Activated gamma-delta T cell treated with anti-CD3 and anti-CD28 coated beads, Interleukin-2, amount 50 U/mL, for 16 hours (primary cell): ENCODE measurements around the gene SETD1B.
A peak's percentile ranks its signal among the peaks of the same experiment; 100 is the strongest.

ENCODE experiments used
- DNase-seq: peaks from one replicate; pipeline ENCODE4 v3.0.0-alpha.2; 2020; ENCODE audit warnings: low read depth

The SETD1B gene

DNA sequence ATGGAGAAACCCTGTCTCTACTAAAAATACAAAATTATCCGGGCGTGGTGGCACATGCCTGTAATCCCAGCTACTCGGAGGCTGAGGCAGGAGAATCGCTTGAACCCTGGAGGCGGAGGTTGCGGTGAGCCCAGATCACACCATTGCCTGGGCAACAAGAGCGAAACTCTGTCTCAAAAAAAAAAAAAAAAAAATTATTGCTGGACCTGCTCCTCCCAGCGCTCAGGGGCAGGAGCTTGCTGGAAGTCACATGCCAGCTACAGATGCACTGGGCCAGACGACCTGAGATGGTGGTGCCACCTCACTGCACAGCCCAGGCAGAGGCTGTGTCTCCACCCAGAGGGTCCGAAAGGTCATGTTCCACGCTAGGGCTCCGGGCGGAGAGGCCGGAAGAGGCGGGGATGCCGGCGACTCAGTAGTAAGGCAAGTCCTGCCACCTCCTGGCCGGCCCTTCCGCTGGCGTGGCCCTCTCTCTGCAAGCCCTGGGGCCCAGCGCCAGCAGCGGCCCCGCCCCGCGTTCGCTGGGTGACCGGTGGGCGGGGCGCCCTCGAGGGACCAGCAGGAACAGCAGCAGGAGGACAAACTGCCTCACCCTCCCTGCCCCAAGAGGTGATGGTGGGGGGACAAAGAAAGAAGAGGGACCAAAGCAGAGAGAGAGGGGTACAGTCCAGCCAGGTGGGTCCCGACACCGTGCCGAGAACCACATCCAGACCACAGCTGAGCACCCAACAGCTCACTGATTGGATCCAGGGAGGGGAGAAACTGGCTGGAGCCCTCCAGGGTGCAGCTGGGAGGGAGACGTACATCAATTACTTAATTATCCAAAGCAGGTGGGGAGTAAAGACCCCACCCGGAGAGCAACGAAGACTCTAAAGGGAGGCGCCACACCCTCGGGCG, 6.7 kb upstream of the SETD1B start:
- DNase-seq, result no peak

DNA sequence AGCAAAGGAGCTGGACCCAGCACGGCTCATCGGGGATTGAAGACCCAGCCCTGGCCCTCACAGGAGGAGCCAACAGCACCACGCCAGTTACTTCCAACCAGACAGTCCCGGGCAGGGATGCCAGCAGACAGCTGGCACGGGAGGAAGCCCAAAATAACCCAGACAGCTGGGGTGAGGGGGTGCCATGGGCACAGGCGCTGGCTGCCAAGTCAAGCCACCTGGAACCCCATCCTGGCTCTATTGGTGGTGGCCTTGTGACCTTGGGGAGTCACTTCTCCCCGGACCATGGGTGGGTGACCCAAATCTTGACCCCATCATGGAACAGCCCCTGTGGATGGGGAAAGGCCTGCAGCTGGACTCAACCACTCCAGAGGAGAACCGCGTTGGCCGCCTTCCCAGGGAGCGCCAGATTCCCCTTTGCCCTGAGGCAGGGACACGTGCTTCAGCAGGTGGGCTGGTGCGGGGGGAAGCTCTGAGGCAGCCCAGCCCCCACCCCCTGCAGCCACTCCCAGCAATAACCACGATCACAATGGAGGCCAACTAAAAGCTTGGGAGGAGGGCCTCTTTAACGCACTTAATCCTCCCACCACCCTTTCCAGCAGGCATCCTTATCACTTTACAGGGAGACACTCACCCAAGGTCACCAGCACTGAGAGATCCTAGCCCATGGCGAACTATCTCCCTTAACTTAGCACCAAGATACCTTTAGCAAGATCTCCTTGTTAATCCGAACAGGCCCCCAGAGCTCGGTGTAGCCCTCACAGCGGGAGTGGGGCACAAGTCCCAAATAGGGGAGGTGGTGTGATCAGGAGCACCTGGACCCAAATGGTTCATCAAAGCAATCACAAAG, 5.6 kb upstream of the SETD1B start:
- no peak for DNase-seq

DNA sequence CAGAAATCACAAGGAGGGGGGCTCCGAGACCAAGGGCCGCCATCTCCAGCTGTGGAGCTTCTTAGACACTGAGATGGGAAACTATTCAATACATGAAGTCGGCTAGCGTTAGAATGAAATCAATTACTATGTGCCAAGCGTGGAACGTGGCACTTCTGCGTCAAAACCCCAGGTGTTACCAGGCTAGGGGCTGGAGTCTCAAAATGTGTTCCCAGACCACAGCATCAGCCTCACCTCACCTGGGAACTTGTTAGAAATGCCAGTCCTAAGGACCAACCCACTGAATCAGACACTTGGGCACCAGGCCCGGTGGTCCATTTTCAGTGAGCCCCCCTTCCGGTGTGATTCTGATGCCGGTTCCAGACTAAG, 5.0 kb upstream of the SETD1B start:
- DNase-seq, result no peak

DNA sequence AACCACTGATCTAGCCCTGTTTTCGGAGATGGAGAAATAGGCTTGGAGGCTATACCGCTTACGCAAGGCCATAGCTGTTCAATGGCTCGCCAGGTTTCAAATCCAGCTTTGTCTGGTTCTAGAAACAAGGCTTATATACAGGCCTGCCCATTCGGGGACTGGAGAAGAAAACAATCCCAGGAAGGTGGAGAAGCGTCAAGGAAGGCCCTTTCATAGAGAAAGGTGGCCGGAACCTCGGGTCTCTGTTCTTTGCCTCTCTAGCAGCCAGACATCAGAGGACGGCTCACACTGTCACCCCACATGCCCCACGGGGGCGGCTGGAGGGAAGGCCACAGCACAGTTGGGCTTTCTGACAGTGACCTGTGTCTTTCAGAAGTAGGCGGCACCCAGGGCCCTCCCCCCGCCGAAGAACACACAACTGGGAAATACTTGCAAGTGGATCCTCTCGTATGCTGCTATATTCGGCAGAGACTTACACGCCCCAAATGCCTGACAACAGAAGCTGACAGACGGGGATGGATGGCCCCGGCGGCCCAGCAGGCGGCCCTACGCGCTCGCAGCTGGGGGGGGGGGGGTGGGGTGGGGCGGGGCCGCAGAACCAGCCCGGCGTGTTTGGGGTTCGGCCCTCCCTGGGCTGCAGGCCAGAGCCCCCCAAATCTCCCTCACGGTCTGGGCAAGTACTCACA, 4.5 kb upstream of the SETD1B start:
- no peak for DNase-seq

DNA sequence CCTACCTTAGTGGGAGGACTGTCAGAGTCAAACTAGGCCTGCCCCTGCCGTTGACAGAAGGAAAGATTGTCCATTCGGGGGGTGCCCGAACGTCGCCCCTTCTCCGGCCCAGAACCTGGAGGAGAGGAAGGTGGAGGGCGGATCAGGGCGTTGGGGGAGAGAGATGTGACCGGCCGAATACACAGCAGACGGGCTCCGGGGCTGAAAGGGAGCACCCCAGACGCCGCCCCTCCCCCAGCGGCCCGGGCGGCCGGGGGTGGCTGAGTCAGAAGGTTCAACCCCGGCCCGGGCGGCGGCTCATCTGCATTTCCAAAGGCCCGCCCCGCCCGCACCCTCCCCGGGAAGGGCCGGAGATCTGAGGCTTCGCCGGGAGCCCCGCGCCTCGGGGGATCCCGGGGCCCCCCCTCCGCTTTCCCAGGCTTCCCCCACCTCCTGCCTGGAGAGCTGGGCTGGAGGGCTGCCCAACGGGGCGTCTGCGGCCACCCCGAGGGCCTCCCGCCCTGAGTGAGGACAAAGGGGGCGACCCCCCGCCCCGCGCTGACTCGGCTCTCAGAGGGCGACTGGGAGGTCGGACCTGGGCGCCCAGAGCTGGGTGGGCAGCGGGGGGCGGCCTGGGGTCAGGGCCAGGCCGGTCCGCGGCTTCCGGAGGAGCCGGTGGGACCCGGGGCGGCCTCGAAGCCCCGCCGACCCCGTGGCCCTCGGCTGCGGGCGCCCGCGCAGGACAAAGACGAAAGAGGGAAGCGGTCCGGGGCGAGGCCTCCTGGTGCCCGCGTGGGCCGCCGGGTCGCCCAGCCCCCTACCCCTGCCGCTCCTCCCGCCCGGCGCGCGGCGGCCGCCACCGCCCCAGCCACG, 3.7 kb upstream of the SETD1B start:
- DNase-seq, result no peak

DNA sequence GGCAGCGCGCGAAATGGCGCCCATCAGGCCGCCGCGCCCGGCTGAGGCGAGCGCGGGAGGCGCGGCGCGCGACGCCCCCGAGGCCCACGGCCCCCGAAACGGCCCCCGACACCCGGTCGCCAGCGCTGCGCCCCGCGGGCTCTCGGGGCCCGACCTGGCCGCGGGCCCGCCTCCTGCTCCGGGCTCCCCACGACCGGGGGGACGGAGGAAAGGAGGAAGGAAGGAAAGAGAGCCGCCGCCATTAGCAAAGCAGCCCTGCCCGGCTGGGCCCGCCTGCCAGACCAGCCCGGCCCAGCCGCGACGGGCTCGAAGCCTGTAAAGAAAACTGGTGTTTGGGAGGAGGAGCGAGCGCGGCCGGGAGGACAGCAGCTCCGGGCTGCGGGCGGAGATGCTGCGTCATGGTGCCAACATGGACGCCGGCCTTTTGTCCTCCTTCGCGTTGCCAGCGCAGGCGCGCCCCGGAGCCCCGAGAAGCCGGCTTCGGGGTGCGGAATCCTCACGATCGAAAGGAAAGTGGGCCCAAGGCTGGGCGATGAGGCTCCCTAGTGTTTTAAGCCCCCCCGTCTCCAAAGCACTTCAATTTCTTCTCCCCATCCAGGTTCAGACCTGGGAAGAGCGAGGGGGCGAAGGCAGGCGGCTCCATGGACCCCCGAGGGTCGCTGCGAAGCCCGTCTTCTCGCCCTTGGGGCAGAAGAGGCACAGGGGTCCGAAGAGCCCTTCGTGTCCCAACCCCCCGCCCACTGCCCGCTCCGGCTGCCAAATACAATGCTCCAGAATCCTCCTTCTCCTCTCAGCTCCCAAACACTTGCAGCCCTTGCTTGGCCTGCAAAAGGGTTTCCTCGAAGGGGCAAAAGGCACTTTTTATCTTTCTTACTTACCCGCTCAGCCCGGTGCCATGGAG, 2.9 kb upstream of the SETD1B start:
- no peak for DNase-seq

DNA sequence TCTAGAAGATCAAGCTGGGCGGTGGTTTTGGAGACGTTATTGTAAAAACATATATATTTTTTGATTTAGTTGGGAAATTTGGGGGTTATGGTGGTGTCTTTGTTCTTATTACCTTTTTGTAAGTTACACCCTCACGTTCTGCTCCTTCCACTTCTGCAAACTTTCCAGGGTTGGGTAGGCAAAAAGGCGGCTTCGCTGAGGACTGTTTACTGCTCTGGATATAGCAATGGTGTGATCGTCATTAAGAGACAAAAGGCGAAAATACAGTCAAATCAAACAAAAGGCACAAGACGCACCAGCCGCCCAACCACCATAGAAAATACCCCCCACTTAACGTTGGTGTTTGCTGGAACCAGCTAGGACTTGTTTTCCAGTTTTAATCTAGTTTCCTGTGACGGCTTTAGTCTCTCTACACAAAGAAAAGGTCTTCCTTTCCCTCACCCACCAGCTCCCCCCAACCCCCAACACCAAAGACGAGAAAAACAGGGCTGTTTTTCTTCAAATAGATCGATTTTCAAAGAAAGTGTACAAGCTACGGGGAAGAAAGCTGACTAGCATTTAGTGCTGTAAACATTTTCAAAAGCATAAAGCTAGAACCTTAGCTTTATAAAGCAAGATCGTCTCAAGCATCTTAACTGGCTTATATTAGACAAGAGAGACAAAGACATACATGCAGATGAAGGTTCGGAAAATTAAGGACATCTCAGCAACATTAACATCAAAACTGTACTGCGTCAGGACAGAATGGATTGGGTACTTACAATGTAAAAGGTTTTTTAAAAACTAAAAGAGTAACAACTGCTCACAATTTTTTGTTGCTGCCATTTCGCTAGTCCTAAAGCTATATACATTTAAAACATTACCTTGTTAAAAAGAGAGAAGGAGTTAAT, 2.0 kb upstream of the SETD1B start:
- no peak for DNase-seq

DNA sequence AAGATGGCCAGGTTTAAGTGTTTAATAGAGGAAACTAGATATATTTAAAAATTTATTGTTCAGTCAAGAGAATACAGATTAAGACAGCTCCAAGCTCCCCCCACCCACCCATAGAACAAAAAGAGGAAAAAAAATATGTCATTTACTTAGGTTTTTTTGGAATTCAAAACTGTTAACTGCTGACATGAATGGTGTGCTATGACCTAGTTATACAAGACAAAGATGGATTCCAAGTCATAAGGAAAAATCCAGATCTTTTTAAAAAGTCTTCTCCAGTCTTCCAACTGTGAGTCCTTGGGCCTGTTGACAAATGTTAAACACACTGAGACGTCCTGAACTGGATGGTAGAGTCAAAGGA, 1.3 kb upstream of the SETD1B start:
- DNase-seq, result no peak

DNA sequence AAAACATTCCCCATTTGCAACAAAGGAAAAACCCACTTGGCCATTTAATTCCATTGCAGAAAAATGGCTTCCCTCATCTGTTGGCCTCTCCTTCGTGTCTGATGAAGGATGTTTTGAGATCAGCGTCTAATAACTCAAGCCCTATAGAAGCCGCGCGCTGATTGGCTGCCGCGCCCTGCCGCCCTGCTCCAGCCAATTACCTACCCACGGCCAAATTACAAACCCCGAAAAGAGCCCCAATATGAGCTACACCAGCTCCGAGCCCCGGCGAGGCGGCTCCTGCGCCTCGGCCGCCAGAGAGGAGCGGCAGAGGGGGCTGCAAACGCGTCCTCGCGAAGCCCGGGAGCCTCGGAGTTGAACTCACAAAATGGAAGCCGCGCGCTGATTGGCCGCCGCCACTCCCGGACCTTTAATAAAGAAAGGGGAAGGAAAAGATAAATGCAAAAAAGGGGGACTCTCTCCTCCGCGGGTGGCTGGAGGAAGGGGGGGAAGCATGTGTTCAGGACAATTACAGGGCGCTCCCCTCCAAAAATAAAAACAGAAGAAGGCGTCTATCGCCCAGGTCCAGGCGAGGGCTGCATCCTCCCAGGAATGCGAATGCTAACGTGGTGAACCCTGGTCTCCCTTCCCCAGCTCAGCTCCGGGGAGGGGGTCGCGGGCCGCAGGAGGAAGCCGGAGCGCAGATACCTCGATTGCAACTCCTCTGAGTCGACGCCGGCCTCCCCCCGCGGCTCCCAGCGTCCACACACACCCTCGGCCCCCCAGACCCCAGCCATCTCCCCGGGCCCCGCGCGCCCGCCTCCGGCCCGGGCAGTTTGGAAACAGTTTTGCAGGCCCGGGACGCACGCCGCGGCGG, 738 bp upstream of the SETD1B start:
- DNase-seq, result peak; percentile 78

DNA sequence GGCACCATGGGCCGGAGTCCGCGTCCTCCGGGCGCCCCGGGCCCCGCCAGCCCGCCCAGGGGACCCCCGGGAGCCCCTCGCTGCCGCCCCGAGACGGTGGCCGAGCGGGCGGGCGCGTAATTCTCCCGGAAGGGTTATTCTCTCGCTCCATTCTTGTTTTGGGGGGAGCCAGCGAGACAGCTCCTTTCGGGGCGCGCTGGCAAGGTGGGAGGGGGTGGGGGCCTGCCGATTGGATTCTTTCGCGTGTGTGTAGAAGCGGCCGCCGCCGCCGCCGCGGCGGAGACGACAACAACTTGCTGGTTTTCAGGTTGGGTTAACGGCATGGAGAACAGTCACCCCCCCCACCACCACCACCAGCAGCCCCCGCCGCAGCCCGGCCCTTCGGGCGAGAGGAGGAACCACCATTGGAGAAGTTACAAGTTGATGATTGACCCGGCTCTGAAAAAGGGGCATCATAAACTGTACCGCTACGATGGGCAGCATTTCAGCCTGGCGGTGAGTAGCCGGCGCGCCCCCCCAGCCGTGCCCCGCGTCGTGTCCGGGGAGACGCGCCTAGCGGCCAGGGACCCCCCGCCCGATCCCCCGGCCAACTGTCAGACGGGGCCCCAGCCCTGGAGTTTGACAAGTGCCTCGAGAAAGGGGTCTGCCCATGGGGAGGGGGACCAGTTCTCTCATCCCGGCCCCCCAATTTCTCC, 755 bp downstream of the SETD1B start:
- DNase-seq, result no peak

DNA sequence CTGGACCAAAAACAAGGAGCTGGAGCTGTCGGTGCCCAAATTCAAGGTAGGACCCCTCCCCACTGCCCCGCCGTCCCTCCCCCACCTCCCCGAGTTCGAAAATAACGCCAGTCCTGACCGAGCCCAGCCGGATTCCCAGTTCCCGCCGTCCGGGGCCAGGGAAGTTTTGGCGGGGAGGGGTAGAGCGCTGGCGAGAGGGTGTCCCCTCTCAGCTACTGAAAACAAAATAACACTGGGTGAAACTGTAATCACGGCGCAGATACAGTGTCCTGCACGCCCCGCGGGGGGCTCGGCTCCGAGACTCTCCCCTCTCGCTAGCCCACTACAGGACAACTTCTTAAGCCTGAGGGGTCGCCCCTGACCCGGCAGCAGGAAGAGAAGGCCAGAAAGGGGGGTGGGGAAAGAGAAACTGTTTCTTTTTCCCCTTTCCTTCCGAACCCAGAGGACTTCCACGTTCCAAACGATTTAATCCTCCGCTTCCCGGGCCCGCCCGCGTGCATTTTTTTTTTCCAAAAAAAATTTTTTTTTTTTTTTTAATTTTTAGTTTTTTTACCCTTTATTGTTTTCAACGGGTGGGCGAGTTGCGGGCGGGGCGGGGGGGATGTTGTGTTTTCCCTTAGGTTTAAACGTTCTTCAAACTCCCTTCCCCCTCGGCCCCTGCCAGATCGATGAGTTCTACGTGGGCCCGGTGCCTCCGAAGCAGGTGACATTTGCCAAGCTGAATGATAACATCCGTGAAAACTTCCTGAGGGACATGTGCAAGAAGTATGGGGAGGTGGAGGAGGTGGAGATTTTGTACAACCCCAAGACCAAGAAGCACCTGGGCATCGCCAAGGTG, 1.6 kb downstream of the SETD1B start:
- DNase-seq, result no peak

DNA sequence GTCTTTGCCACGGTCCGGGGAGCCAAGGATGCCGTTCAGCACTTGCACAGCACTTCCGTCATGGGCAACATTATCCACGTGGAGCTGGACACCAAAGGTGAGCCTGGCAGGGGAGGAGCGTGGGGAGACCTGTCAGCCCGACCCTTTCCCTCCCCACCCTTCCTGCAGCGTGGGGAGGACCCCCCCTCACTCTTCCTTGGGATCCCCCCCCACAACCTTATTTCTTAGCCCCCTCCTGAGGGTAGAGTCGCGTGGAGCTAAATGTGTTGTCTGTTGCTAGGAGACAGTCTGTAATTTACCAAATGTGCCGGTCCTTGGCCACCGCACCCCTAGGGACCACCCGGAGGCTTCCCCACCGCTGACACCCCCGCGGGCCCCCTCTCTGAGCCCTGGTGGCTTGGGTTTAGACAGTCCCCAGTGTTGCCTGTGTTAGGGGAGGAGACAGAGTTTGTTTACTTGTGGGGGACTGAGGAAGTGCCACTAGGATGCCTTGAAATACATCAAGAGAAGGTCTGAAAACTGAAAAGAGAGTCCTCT, 2.3 kb downstream of the SETD1B start:
- no peak for DNase-seq

DNA sequence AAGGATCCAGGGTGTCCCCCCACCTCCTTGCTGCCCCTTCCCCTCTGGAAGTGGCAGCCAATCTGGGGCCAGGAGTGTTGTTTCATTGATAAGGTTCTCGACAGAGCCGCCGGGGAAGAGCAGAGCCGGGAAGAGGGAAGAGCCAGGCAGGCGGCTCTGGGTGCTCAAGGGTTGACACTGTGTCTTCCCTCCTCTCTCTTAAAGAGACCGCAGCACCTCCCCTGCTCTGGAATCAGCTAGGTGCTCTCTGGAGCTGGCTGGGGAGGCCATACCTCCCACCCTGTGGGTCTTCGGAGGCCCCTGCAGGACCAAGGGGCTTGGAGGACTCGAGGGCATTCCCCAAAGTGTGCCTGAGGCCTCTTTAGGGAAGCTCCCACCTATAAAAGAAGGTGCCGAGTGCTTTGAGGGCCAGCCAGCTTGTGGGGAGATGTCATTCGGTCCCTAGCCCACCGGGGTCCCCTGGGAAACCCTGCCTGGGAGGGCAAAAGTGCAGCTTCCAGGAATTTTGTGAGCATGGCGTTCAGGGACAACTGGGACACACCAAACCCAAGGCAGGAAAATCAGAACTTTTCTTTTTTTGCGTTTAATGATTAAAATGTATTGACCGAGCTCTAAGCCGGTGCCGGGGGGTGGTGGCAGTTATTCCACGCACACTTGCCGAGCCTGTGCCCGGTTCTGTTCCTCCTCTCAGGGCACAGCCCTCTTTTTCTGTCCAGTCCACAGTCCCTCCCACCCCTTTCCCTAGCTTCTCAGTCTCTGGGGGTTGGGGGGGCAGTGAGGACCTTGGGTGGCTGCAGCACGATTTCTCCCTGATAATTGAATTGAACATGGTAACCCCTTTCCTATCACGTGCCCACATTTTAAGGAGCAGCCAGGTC, 3.0 kb downstream of the SETD1B start:
- no peak for DNase-seq

DNA sequence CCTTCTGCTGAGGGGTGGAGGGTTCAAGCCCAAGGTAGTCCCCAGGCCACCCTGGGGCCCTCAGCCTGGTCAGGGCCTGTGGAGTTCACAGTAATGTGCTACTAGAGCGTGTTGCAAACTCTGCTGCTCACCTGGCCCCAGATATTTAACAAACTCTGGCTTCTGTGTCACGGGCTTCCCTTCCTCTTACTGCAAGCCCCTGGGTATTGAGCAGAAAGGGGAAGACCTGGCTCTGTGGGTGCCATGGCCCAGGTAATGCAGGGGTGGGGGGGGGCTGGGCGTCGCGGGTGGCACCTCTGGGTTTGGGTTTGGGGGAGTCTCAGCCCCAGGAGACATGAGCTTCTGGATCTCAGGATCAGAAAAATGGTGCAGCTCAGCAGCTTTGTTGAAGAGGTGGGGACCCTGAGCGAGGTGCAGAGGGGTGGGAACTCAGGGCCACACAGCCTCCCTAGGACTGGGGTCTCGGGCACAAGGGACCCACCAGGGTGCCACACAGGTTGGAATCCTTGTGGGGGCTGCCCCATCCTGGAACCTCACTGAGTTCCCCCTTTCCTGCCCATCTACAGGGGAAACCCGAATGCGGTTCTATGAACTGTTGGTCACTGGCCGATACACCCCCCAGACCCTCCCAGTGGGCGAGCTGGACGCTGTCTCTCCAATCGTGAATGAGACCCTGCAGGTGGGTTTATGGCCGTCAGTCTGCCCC, 4.0 kb downstream of the SETD1B start:
- no peak for DNase-seq

DNA sequence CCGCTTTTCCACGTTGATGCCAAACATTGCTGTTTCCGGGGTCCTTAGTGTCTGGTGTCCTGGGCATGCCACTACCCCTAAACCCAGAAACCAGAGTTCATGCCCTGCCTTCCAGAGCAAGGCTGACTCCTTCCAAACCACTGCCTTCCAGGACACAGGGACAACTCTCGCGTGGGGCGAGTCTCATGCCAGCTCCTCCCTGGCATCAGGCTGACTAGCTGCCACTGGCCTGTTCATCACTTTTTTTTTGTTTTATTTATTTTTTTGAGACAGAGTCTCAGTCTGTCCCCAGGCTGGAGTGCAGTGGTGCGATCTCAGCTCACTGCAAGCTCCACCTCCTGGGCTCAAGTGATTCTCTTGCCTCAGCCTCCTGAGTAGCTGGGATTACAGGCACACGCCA, 4.8 kb downstream of the SETD1B start:
- no peak for DNase-seq
